SK-N-SH (cell line): ENCODE data around the gene CD180. TPM values are rescaled to one million over a fixed set of nuclear protein-coding genes. Genes with fewer than 3 reads are reported as not detected.
"Not testable (repeated sequence)": the region's sequence is repeated elsewhere in the genome, so short reads cannot be mapped to it uniquely, and the experiment has no call there.

Experiments used
- CTCF ChIA-PET: fragments of 300-600, 350-600 bp; formaldehyde crosslinking; extraction: SDS; loops from one replicate; lab custom pipeline; 2021; lab: Yijun Ruan, JAX
- POLR2A ChIA-PET: fragments of 350-600 bp; sonication (Branson Sonifier 250); formaldehyde crosslinking; extraction: SDS; loops from one replicate; lab custom pipeline; 2020; ENCODE audit warnings: antibody characterized with exemption, inconsistent platforms; lab: Yijun Ruan, JAX
- DNase-seq: peaks from one replicate; pipeline ENCODE4 v3.0.0; 2012
- H2AFZ ChIP-seq: fragments of 200-600 bp; sonication (generic); 2 replicates; pipeline ENCODE4 v1.8.1; 2016; ENCODE audit warnings: antibody characterized with exemption, mild to moderate bottlenecking, low read depth
- H3F3A ChIP-seq: fragments of 200-600 bp; sonication (generic); replicated peaks from 2 replicates; pipeline ENCODE3; 2016; ENCODE audit warnings: antibody characterized with exemption, mild to moderate bottlenecking; ENCODE audit not compliant: insufficient read depth
- H3K27ac ChIP-seq, 2 experiments: fragments of 200-500 bp in 1 of 2; fragments of 200-600 bp in 1 of 2; sonication (Bioruptor generic) in 1 of 2; sonication (generic), shearing (Covaris generic) in 1 of 2; 2 replicates each; pipeline versions ENCODE4 v1.5.1 to v1.6.1; 2014 to 2016; ENCODE audit warnings: low read depth in 2 of 2, inconsistent platforms in 1 of 2, low read length in 1 of 2, mild to moderate bottlenecking in 1 of 2, mixed read lengths in 1 of 2
- H3K27me3 ChIP-seq: fragments of 200-600 bp; sonication (generic), shearing (Covaris generic); 2 replicates; pipeline ENCODE4 v1.6.1; 2016; ENCODE audit warnings: mixed run types; ENCODE audit not compliant: insufficient read depth
- H3K36me3 ChIP-seq, 2 experiments: fragments of 200-500 bp in 1 of 2; fragments of 200-600 bp in 1 of 2; sonication (Bioruptor generic) in 1 of 2; sonication (generic) in 1 of 2; replicated peaks in 1 of 2; 2 replicates each; pipeline versions ENCODE3 to v1.5.1; 2014 to 2016; ENCODE audit warnings: low read length in 1 of 2, mild to moderate bottlenecking in 1 of 2; ENCODE audit not compliant: insufficient read depth in 2 of 2, control insufficient read depth in 1 of 2
- H3K4me1 ChIP-seq, 2 experiments: fragments of 200-500 bp in 1 of 2; fragments of 200-600 bp in 1 of 2; sonication (Bioruptor generic) in 1 of 2; sonication (generic), shearing (Covaris generic) in 1 of 2; 2 replicates each; pipeline versions ENCODE4 v1.5.1 to v1.6.1; 2014 to 2016; ENCODE audit warnings: low read depth in 1 of 2, low read length in 1 of 2, mixed run types in 1 of 2; ENCODE audit not compliant: insufficient read depth in 2 of 2, control insufficient read depth in 1 of 2
- H3K4me2 ChIP-seq: fragments of 200-600 bp; sonication (generic), shearing (Covaris generic); 2 replicates; pipeline ENCODE4 v1.6.1; 2017; ENCODE audit warnings: mixed run types
- H3K4me3 ChIP-seq, 2 experiments: fragments of 200-500 bp in 1 of 2; fragments of 200-600 bp in 1 of 2; sonication (Bioruptor generic) in 1 of 2; sonication (generic), shearing (Covaris generic) in 1 of 2; 2 replicates each; pipeline versions ENCODE4 v1.5.1 to v1.8.1; 2014 to 2016; ENCODE audit warnings: low read depth in 2 of 2, inconsistent platforms in 1 of 2, low read length in 1 of 2, mild to moderate bottlenecking in 1 of 2, mixed read lengths in 1 of 2, moderate library complexity in 1 of 2
- H3K79me2 ChIP-seq: fragments of 200-600 bp; sonication (generic); 2 replicates; pipeline ENCODE4 v1.8.1; 2017; ENCODE audit warnings: mild to moderate bottlenecking; ENCODE audit not compliant: insufficient read depth
- H3K9ac ChIP-seq: fragments of 200-600 bp; sonication (generic); 2 replicates; pipeline ENCODE4 v1.6.1; 2017; ENCODE audit warnings: mixed run types
- H3K9me2 ChIP-seq: fragments of 200-600 bp; sonication (generic); 2 replicates; pipeline ENCODE4 v1.6.1; 2017; ENCODE audit warnings: mixed run types
- H3K9me3 ChIP-seq: fragments of 200-600 bp; sonication (generic); 2 replicates; pipeline ENCODE4 v1.6.1; 2017; ENCODE audit warnings: mixed run types, mild to moderate bottlenecking, moderate library complexity
- H4K20me1 ChIP-seq: fragments of 200-600 bp; sonication (generic); 2 replicates; pipeline ENCODE4 v1.6.1; 2017; ENCODE audit warnings: mild to moderate bottlenecking, mixed run types; ENCODE audit not compliant: insufficient read depth
- CHD2 ChIP-seq: fragments of 150-350 bp; IDR thresholded peaks from 2 replicates; pipeline ENCODE4 v1.6.1; 2018; ENCODE audit warnings: low read length; ENCODE audit not compliant: partially characterized antibody
- FOSL2 ChIP-seq: IDR thresholded peaks from 2 replicates; pipeline ENCODE4 v1.4.0; 2012; ENCODE audit warnings: low read depth, mild to moderate bottlenecking, moderate library complexity, borderline replicate concordance
- JUND ChIP-seq: IDR thresholded peaks from 2 replicates; pipeline ENCODE4 v1.4.0; 2012
- MXI1 ChIP-seq: IDR thresholded peaks from 2 replicates; pipeline ENCODE4 v1.6.1; 2012; ENCODE audit warnings: mild to moderate bottlenecking, low read depth, low read length, improper control_type of control experiment
- NFIC ChIP-seq: IDR thresholded peaks from 2 replicates; pipeline ENCODE4 v1.4.0; 2012; ENCODE audit warnings: borderline replicate concordance
- POLR2AphosphoS5 ChIP-seq: IDR thresholded peaks from 2 replicates; pipeline ENCODE4 v1.6.1; 2012; ENCODE audit warnings: low read depth, low read length
- RCOR1 ChIP-seq: fragments of 150-350 bp; IDR thresholded peaks from 2 replicates; pipeline ENCODE4 v1.6.1; 2017; ENCODE audit warnings: antibody characterized with exemption, low read length
- RFX5 ChIP-seq: IDR thresholded peaks from 2 replicates; pipeline ENCODE4 v1.6.1; 2012; ENCODE audit warnings: mild to moderate bottlenecking, improper control_type of control experiment, low read length
- TEAD4 ChIP-seq: IDR thresholded peaks from 2 replicates; pipeline ENCODE4 v1.4.0; 2012; ENCODE audit warnings: mild to moderate bottlenecking, borderline replicate concordance; ENCODE audit not compliant: insufficient read depth
- USF2 ChIP-seq: fragments of 150-350 bp; IDR thresholded peaks from 2 replicates; pipeline ENCODE4 v1.6.1; 2017; ENCODE audit warnings: antibody characterized with exemption, low read length, low read depth, borderline replicate concordance
- ZBTB33 ChIP-seq: IDR thresholded peaks from 2 replicates; pipeline ENCODE4 v1.4.0; 2012; ENCODE audit warnings: low read depth, borderline replicate concordance
- WGBS: methylation state at CpG from one replicate; pipeline ENCODE4 v1.1.6; 2017; ENCODE audit warnings: low lambda C conversion rate; 5-methylcytosine and 5-hydroxymethylcytosine counted together
- polyA plus RNA-seq, 3 experiments: library from polyadenylated mRNA; depleted of rRNA; stranded (reverse); fragments of >200 nt; gene quantifications; 2 replicates each; pipeline ENCODE4 v1.2.3, GENCODE V29; 2012
- TF ChIP-seq, protein P1 (sequence below): IDR thresholded peaks from 2 replicates; pipeline ENCODE4; 2012
- TF ChIP-seq, protein P2 (sequence below): IDR thresholded peaks from 2 replicates; pipeline ENCODE4 v1.4.0; 2012; ENCODE audit warnings: low read depth
- TF ChIP-seq, protein P3 (sequence below): fragments of 200-600 bp; sonication (generic); IDR thresholded peaks from 2 replicates; pipeline ENCODE4 v1.6.1; 2017; ENCODE audit warnings: antibody characterized with exemption, mild to moderate bottlenecking, moderate library complexity

CD180 gene
- polyA plus RNA-seq, 1 of the 3 experiments (the other 2 are of a cell fraction): 0.02 TPM

DNA sequence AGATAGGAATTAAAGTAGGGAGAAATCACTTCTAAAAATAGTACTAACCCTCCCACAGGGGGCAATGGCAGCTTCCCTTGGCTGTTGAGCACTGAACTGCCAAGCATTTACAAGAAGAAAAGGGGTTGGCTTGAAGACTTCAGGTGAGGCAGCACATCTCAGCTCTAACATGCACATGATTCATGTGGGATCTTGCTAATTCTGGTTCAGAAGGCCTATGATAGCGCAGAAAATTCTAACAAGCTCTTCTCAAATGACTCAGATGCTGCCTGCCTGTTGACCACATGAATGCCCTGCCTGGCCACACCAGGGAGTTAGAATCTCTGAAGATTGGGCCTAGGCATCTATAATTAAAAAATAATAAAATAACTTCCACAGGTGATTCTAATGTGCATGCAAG is 22.6 kb downstream of the CD180 start (continued):
- TF ChIP-seq CHD2 (no peak), POLR2AphosphoS5 (no peak), TEAD4 (no peak), ZBTB33 (no peak), NFIC (no peak), JUND (no peak), USF2 (no peak), RFX5 (no peak), MXI1 (no peak), FOSL2 (no peak), RCOR1 (no peak)
- TF ChIP-seq, protein P1, sequence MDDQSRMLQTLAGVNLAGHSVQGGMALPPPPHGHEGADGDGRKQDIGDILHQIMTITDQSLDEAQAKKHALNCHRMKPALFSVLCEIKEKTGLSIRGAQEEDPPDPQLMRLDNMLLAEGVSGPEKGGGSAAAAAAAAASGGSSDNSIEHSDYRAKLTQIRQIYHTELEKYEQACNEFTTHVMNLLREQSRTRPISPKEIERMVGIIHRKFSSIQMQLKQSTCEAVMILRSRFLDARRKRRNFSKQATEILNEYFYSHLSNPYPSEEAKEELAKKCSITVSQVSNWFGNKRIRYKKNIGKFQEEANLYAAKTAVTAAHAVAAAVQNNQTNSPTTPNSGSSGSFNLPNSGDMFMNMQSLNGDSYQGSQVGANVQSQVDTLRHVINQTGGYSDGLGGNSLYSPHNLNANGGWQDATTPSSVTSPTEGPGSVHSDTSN: no peak
- TF ChIP-seq, protein P2, sequence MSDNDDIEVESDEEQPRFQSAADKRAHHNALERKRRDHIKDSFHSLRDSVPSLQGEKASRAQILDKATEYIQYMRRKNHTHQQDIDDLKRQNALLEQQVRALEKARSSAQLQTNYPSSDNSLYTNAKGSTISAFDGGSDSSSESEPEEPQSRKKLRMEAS: no peak
- TF ChIP-seq, protein P3, sequence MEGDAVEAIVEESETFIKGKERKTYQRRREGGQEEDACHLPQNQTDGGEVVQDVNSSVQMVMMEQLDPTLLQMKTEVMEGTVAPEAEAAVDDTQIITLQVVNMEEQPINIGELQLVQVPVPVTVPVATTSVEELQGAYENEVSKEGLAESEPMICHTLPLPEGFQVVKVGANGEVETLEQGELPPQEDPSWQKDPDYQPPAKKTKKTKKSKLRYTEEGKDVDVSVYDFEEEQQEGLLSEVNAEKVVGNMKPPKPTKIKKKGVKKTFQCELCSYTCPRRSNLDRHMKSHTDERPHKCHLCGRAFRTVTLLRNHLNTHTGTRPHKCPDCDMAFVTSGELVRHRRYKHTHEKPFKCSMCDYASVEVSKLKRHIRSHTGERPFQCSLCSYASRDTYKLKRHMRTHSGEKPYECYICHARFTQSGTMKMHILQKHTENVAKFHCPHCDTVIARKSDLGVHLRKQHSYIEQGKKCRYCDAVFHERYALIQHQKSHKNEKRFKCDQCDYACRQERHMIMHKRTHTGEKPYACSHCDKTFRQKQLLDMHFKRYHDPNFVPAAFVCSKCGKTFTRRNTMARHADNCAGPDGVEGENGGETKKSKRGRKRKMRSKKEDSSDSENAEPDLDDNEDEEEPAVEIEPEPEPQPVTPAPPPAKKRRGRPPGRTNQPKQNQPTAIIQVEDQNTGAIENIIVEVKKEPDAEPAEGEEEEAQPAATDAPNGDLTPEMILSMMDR: no peak

GRCh38 chr5:67173351-67173750 is 23.2 kb downstream of the CD180 start:
- DNase-seq: not testable (repeated sequence)

More at GRCh38 chr5:67173351-67173750, 23.2 kb downstream of the CD180 start:
- H3K9ac ChIP-seq, H3K27me3 ChIP-seq, H3K27ac ChIP-seq, H2AFZ ChIP-seq, CTCF ChIA-PET, H3K9me2 ChIP-seq, H3K36me3 ChIP-seq, H3K79me2 ChIP-seq, H3F3A ChIP-seq, H3K9me3 ChIP-seq, POLR2A ChIA-PET, H4K20me1 ChIP-seq, H3K4me2 ChIP-seq, H3K4me1 ChIP-seq, H3K4me3 ChIP-seq: not testable (repeated sequence)
- WGBS: 92% methylated on average over 1 of the region's 2 CpGs
